MCF 10A (cell line): ENCODE data around the gene MCUB. TPM values are rescaled to one million over a fixed set of nuclear protein-coding genes. Genes with fewer than 3 reads are reported as not detected.

Experiments
- BruUV-seq: library from RNA; stranded (reverse); fragments of 400-500 nt; replicated peaks from 2 replicates; lab custom pipeline; 2021; lab: Mats Ljungman, UMichigan
- CTCF ChIA-PET: fragments of 300-600 bp; sonication (Branson Sonifier 250); formaldehyde crosslinking; extraction: SDS; loops from one replicate; lab custom pipeline; 2021; ENCODE audit warnings: antibody characterized with exemption, inconsistent platforms; lab: Yijun Ruan, JAX
- POLR2A ChIA-PET: fragments of 300-600, 350-650 bp; sonication (Branson Sonifier 250); formaldehyde crosslinking; extraction: SDS; loops from one replicate; lab custom pipeline; 2020; ENCODE audit warnings: antibody characterized with exemption, inconsistent platforms; lab: Yijun Ruan, JAX
- DNase-seq: peaks from one replicate; pipeline ENCODE4 v3.0.0-alpha.2; 2018; ENCODE audit not compliant: unreplicated experiment
- H3K27ac Mint-ChIP-seq: one replicate; pipeline ENCODE4 v1.8.0; 2022; ENCODE audit warnings: mild to moderate bottlenecking, low read depth, mixed read lengths; ENCODE audit not compliant: unreplicated experiment
- H3K27me3 Mint-ChIP-seq: one replicate; pipeline ENCODE4 v1.8.0; 2022; ENCODE audit warnings: mixed read lengths; ENCODE audit not compliant: insufficient read depth, unreplicated experiment
- H3K36me3 Mint-ChIP-seq: one replicate; pipeline ENCODE4 v1.8.0; 2022; ENCODE audit warnings: mild to moderate bottlenecking, moderate library complexity, mixed read lengths; ENCODE audit not compliant: insufficient read depth, unreplicated experiment
- H3K4me1 Mint-ChIP-seq: one replicate; pipeline ENCODE4 v1.8.0; 2022; ENCODE audit warnings: mixed read lengths; ENCODE audit not compliant: insufficient read depth, unreplicated experiment
- H3K4me3 Mint-ChIP-seq: one replicate; pipeline ENCODE4 v1.8.0; 2022; ENCODE audit warnings: mild to moderate bottlenecking, moderate library complexity, mixed read lengths; ENCODE audit not compliant: unreplicated experiment
- H3K9me3 Mint-ChIP-seq: one replicate; pipeline ENCODE4 v1.8.0; 2022; ENCODE audit warnings: mixed read lengths; ENCODE audit not compliant: unreplicated experiment
- CTCF ChIP-seq: fragments of 200-600 bp; IDR thresholded peaks from one replicate; pipeline ENCODE4 v1.8.0; 2022; ENCODE audit warnings: antibody characterized with exemption, mild to moderate bottlenecking; ENCODE audit not compliant: unreplicated experiment
- intact Hi-C: fragments of 100-400 bp; cut with micrococcal nuclease; formaldehyde crosslinking; loops from 2 replicates; pipeline ENCODE4 v1.14.1; 2022
- total RNA-seq: library from RNA; stranded (reverse); gene quantifications from 2 replicates; pipeline ENCODE4 v1.2.3, GENCODE V29; 2022

Gene MCUB
- total RNA-seq, 1 experiment from 2014 or later, result 16.3 TPM

- no peaks in the 10 kb centered on the region for H3K4me1 Mint-ChIP-seq
- no TSS peak for BruUV-seq
- H3K36me3 Mint-ChIP-seq, result peaks cover 7% of the 10 kb centered on the region
- no peak overlapping the region for H3K4me3 Mint-ChIP-seq
- DNase-seq, result no peak
- no peak overlapping the region for H3K27ac Mint-ChIP-seq
- intact Hi-C loops, result no loop called here
- H3K9me3 Mint-ChIP-seq, result peaks cover 10% of the 10 kb centered on the region
- CTCF ChIA-PET, result no interaction called here
- POLR2A ChIA-PET, result no interaction called here
- no peak for TF ChIP-seq CTCF
- no peaks in the 10 kb centered on the region for H3K27me3 Mint-ChIP-seq
These were observed 50.4 kb downstream of the MCUB start for GRCh38 chr4:109610489-109610888.

GRCh38 chr4:109611045-109611646 is 51.1 kb downstream of the MCUB start:
- no peak overlapping the region for H3K27ac Mint-ChIP-seq
- no peaks in the 10 kb centered on the region for H3K27me3 Mint-ChIP-seq
- intact Hi-C loops, result no loop called here
- H3K4me1 Mint-ChIP-seq, result no peaks in the 10 kb centered on the region
- TF ChIP-seq CTCF, result no peak
- no TSS peak for BruUV-seq
- peaks cover 7% of the 10 kb centered on the region for H3K36me3 Mint-ChIP-seq
- H3K4me3 Mint-ChIP-seq, result no peak overlapping the region
- H3K9me3 Mint-ChIP-seq, result peaks cover 10% of the 10 kb centered on the region
- CTCF ChIA-PET, result no interaction called here
- DNase-seq, result no peak
- POLR2A ChIA-PET, result no interaction called here

GRCh38 chr4:109614015-109614414 is 54.0 kb downstream of the MCUB start:
- H3K27me3 Mint-ChIP-seq, result no peaks in the 10 kb centered on the region
- H3K9me3 Mint-ChIP-seq, result no peaks in the 10 kb centered on the region
- H3K27ac Mint-ChIP-seq, result no peak overlapping the region
- TF ChIP-seq CTCF, result no peak
- intact Hi-C loops, result no loop called here
- CTCF ChIA-PET, result interaction anchor here (1.2 kb wide), 1 partner anchor 9 kb away, joined by 4 read pairs; no protein-coding TSS in a partner anchor
- H3K4me1 Mint-ChIP-seq, result no peaks in the 10 kb centered on the region
- BruUV-seq, result no TSS peak
- H3K36me3 Mint-ChIP-seq, result peaks cover 7% of the 10 kb centered on the region
- no peak for DNase-seq
- no peak overlapping the region for H3K4me3 Mint-ChIP-seq
- POLR2A ChIA-PET, result interaction anchor here (0.5 kb wide), 1 partner anchor 579 kb away, joined by 3 read pairs; no protein-coding TSS in a partner anchor

GRCh38 chr4:109614466-109614865 is 54.4 kb downstream of the MCUB start:
- H3K9me3 Mint-ChIP-seq, result no peaks in the 10 kb centered on the region
- H3K4me1 Mint-ChIP-seq, result no peaks in the 10 kb centered on the region
- TF ChIP-seq CTCF, result no peak
- no TSS peak for BruUV-seq
- peaks cover 7% of the 10 kb centered on the region for H3K36me3 Mint-ChIP-seq
- DNase-seq, result no peak
- ChIA-PET CTCF (no interaction called here), POLR2A (no interaction called here)
- no peak overlapping the region for H3K27ac Mint-ChIP-seq
- no peak overlapping the region for H3K4me3 Mint-ChIP-seq
- intact Hi-C loops, result no loop called here
- H3K27me3 Mint-ChIP-seq, result no peaks in the 10 kb centered on the region
